ENCODE data around the gene CYP27A1. TPM values are rescaled to one million over a fixed set of nuclear protein-coding genes. Genes with fewer than 3 reads are reported as not detected.

The CYP27A1 gene
- total and polyA plus RNA-seq, 4 donors: 38.3 to 110 (median 77.1) TPM

GRCh38 chr2:218861645-218862318 is 79.8 kb downstream of the CYP27A1 start:
- ATAC-seq (ENCODE audit: insufficient read depth, low FRiP score) (no peak), DNase-seq (no peak)
- H3K9me3 ChIP-seq (ENCODE audit: control insufficient read depth in 4 of 4, insufficient read depth in 3 of 4, low read length in 3 of 4): no peaks in the 10 kb centered on the region
- no peaks in the 10 kb centered on the region for H3K36me3 ChIP-seq (ENCODE audit: control insufficient read depth in 4 of 4, insufficient read depth in 4 of 4, low read length in 4 of 4)
- peaks cover 0 to 59% (median 50%) of the 10 kb centered on the region in 3 donors for H3K27me3 ChIP-seq (ENCODE audit: control insufficient read depth in 3 of 3, insufficient read depth in 3 of 3, low read length in 2 of 3)
- 46 to 68% methylated on average over 7 of the region's 7 CpGs for WGBS, 2 donors
- no peak overlapping the region for H3K27ac ChIP-seq (ENCODE audit: low read depth in 1 of 2, low read length in 1 of 2)
- peaks cover 0 to 9% (median 4%) of the 10 kb centered on the region in 5 donors for H3K4me1 ChIP-seq (ENCODE audit: control insufficient read depth in 5 of 5, insufficient read depth in 5 of 5, low read length in 5 of 5)
- H3K4me3 ChIP-seq: no peak overlapping the region
- TF ChIP-seq CTCF (IDR thresholded peaks at IDR 0.05; ENCODE audit: control extremely low read depth, extremely low read depth): no peak
- H3K9ac ChIP-seq (ENCODE audit: insufficient read depth in 1 of 2, low read length in 2 of 2): no peak overlapping the region

- TF ChIP-seq CTCF (IDR thresholded peaks at IDR 0.05; ENCODE audit: control extremely low read depth, extremely low read depth): no peak
- Histone ChIP-seq H3K36me3 (ENCODE audit: control insufficient read depth in 4 of 4, insufficient read depth in 4 of 4, low read length in 4 of 4) (no peaks in the 10 kb centered on the region), H3K27ac (ENCODE audit: low read depth in 1 of 2, low read length in 1 of 2) (no peak overlapping the region), H3K9ac (ENCODE audit: insufficient read depth in 1 of 2, low read length in 2 of 2) (no peak overlapping the region), H3K9me3 (ENCODE audit: control insufficient read depth in 4 of 4, insufficient read depth in 3 of 4, low read length in 3 of 4) (no peaks in the 10 kb centered on the region), H3K4me3 (no peak overlapping the region), H3K4me1 (ENCODE audit: control insufficient read depth in 5 of 5, insufficient read depth in 5 of 5, low read length in 5 of 5) (peaks cover 0 to 9% (median 4%) of the 10 kb centered on the region in 5 donors), H3K27me3 (ENCODE audit: control insufficient read depth in 3 of 3, insufficient read depth in 3 of 3, low read length in 2 of 3) (peaks cover 0 to 59% (median 46%) of the 10 kb centered on the region in 3 donors)
- WGBS, 2 donors: 85 to 92% methylated on average over 3 of the region's 3 CpGs
- DNase-seq (no peak), ATAC-seq (ENCODE audit: insufficient read depth, low FRiP score) (no peak)
Measured at GRCh38 chr2:218863021-218863520, 81.1 kb downstream of the CYP27A1 start.

Other genes starting within 250 kb of the CYP27A1 start
- 10 to 100 TPM; 13.6 to 23.5 TPM for gene USP37, start 213.8 kb upstream of the CYP27A1 start, total RNA-seq
- gene USP37, start 213.8 kb upstream of the CYP27A1 start, polyA plus RNA-seq: 1 to 10 TPM; 2.6 to 2.7 TPM
- 10 to 100 TPM; 37.7 to 39.9 TPM for gene CNOT9, start 213.3 kb upstream of the CYP27A1 start, total RNA-seq
- gene CNOT9, start 213.3 kb upstream of the CYP27A1 start, polyA plus RNA-seq: 10 to 100 TPM; 18.0 to 24.7 TPM
- 1 to 10 TPM; 1.1 to 4.7 TPM for gene PLCD4, start 174.2 kb upstream of the CYP27A1 start, total RNA-seq
- under 1 TPM; 0.07 to 0.49 TPM for gene PLCD4, start 174.2 kb upstream of the CYP27A1 start, polyA plus RNA-seq
- gene ZNF142, start 122.5 kb upstream of the CYP27A1 start, total RNA-seq: 10 to 100 TPM; 17.2 to 29.4 TPM
- 1 to 10 TPM; 7.2 to 7.7 TPM for gene ZNF142, start 122.5 kb upstream of the CYP27A1 start, polyA plus RNA-seq
- gene BCS1L, start 122.5 kb upstream of the CYP27A1 start, total RNA-seq: 10 to 100 TPM; 21.4 to 45.2 TPM
- gene BCS1L, start 122.5 kb upstream of the CYP27A1 start, polyA plus RNA-seq: 10 to 100 TPM; 31.5 to 38.8 TPM
- gene RNF25, start 110.1 kb upstream of the CYP27A1 start, total RNA-seq: 10 to 100 TPM; 15.5 to 20.0 TPM
- gene RNF25, start 110.1 kb upstream of the CYP27A1 start, polyA plus RNA-seq: 10 to 100 TPM; 20.0 to 34.4 TPM
- 10 to 100 TPM; 39.7 to 70.6 TPM for gene STK36, start 110.1 kb upstream of the CYP27A1 start, total RNA-seq
- 10 to 100 TPM; 18.0 to 22.9 TPM for gene STK36, start 110.1 kb upstream of the CYP27A1 start, polyA plus RNA-seq
- 10 to 100 TPM; 25.1 to 30.5 TPM for gene TTLL4, start 71.3 kb upstream of the CYP27A1 start, total RNA-seq
- 10 to 100 TPM; 18.6 to 19.6 TPM for gene TTLL4, start 71.3 kb upstream of the CYP27A1 start, polyA plus RNA-seq
- not detected for gene PRKAG3, start 49.7 kb downstream of the CYP27A1 start, total RNA-seq
- gene PRKAG3, start 49.7 kb downstream of the CYP27A1 start, polyA plus RNA-seq: under 1 TPM in 1 of 2 donors, not detected in 1; 0.01 TPM
- under 1 TPM; 0.40 to 0.54 TPM for gene WNT6, start 77.7 kb downstream of the CYP27A1 start, total RNA-seq
- under 1 TPM; 0.08 to 0.16 TPM for gene WNT6, start 77.7 kb downstream of the CYP27A1 start, polyA plus RNA-seq
- gene WNT10A, start 98.7 kb downstream of the CYP27A1 start, total RNA-seq: under 1 TPM; 0.65 to 0.77 TPM
- under 1 TPM; 0.17 to 0.43 TPM for gene WNT10A, start 98.7 kb downstream of the CYP27A1 start, polyA plus RNA-seq
- gene CDK5R2, start 177.5 kb downstream of the CYP27A1 start, total RNA-seq: under 1 TPM in 1 of 2 donors, not detected in 1; 0.17 TPM
- gene CDK5R2, start 177.5 kb downstream of the CYP27A1 start, polyA plus RNA-seq: under 1 TPM; 0.03 to 0.08 TPM
- gene FEV, start 203.0 kb downstream of the CYP27A1 start, total RNA-seq: not detected
- gene FEV, start 203.0 kb downstream of the CYP27A1 start, polyA plus RNA-seq: not detected
- not detected for gene CRYBA2, start 211.3 kb downstream of the CYP27A1 start, total RNA-seq
- under 1 TPM in 1 of 2 donors, not detected in 1; 0.08 TPM for gene CRYBA2, start 211.3 kb downstream of the CYP27A1 start, polyA plus RNA-seq

Measured in lung (tissue), 12 donors.